ENCODE results near the gene ENPP3.

DNA sequence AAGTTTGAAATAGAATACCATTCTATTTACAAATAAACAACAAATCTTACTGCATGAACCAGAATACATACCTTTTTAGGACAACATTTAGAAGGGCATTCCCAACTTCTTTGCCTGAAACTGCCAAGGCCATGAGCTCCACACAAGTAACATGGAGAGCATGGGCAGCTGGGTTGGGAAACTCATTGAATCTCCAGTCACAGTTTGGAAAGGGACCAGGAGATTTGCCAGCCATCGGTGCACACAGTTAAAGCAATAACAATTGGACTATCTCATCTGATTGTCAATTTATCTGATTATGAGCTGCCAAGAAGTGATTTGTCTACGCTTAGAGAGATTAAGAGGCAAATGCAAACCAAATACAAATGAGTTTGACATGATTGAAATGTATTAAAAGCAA lies 44.2 kb upstream of the ENPP3 start:
- no peak for TF ChIP-seq CTBP1 (IDR thresholded peaks at IDR 0.05; ENCODE audit: borderline replicate concordance)
- TF ChIP-seq POLR2A (conservative IDR thresholded peaks at IDR 0.05): no peak
- TF ChIP-seq TRIM28 (IDR thresholded peaks at IDR 0.05): no peak
- TF ChIP-seq GTF2E2 (tag; IDR thresholded peaks at IDR 0.05): no peak
